RWPE1 (cell line): Measurements from ENCODE around the gene TNFRSF1A.

Experiments
- CTCF ChIA-PET: fragments of 350-600 bp; sonication (Branson Sonifier 250); formaldehyde crosslinking; extraction: SDS; loops from one replicate; lab custom pipeline; 2021; lab: Yijun Ruan, JAX
- POLR2A ChIA-PET: fragments of 400-600 bp; formaldehyde crosslinking; extraction: SDS; loops from one replicate; lab custom pipeline; 2020; ENCODE audit warnings: antibody characterized with exemption; ENCODE audit not compliant: low non-redundant PET; lab: Yijun Ruan, JAX
- DNase-seq: peaks from one replicate; pipeline ENCODE4 v3.0.0; 2012; ENCODE audit warnings: low spot score
- H3K27ac ChIP-seq: fragments of 450-650 bp; 2 replicates; pipeline ENCODE4 v1.5.1; 2017
- CTCF ChIP-seq: fragments of 450-650 bp; conservative IDR thresholded peaks from 2 replicates; pipeline ENCODE4 v1.5.1; 2017; ENCODE audit warnings: low read depth, mild to moderate bottlenecking

Gene TNFRSF1A

GRCh38 chr12:6370576-6370935 is 28.7 kb upstream of the TNFRSF1A start:
- ChIA-PET POLR2A (interaction anchor here (0.6 to 1.8 kb wide), 2 partner anchors 29 to 34 kb away, joined by 3 to 5 read pairs; partner anchors contain the start of gene TNFRSF1A), CTCF (interaction anchor here (0.6 kb wide), 1 partner anchor 15 kb away, joined by 3 read pairs; no protein-coding TSS in a partner anchor)
- DNase-seq, result no peak
- no peak for TF ChIP-seq CTCF
- peak overlapping the region; percentile 99 for H3K27ac ChIP-seq

- ChIA-PET POLR2A (interaction anchor here (0.8 to 1.8 kb wide), 2 partner anchors 9 to 29 kb away, joined by 4 to 5 read pairs; partner anchors contain the start of gene TNFRSF1A), CTCF (no interaction called here)
- no peak for DNase-seq
- H3K27ac ChIP-seq, result peak overlapping the region; percentile 99
- TF ChIP-seq CTCF, result no peak
Measured at GRCh38 chr12:6369916-6370575, 28.2 kb upstream of the TNFRSF1A start.

- H3K27ac ChIP-seq, result peak overlapping the region; percentile 99
- no peak for TF ChIP-seq CTCF
- POLR2A ChIA-PET, result interaction anchor here (0.8 kb wide), 1 partner anchor 8 kb away, joined by 4 read pairs; no protein-coding TSS in a partner anchor
Measured at GRCh38 chr12:6368906-6369525, 27.1 kb upstream of the TNFRSF1A start.

GRCh38 chr12:6367969-6368892 is 26.4 kb upstream of the TNFRSF1A start:
- no peak for TF ChIP-seq CTCF
- DNase-seq, result no peak
- POLR2A ChIA-PET, result interaction anchor here (0.7 kb wide), 1 partner anchor 10 kb away, joined by 3 read pairs; no protein-coding TSS in a partner anchor
- CTCF ChIA-PET, result interaction anchor here (0.7 to 0.9 kb wide), 3 partner anchors 33 to 380 kb away, joined by 3 to 4 read pairs (median 3); no protein-coding TSS in a partner anchor
- peak overlapping the region; percentile 99 for H3K27ac ChIP-seq

More at GRCh38 chr12:6368906-6369525, 27.1 kb upstream of the TNFRSF1A start:
- DNase-seq, result no peak
- CTCF ChIA-PET, result interaction anchor here (0.7 kb wide), 1 partner anchor 34 kb away, joined by 4 read pairs; no protein-coding TSS in a partner anchor

GRCh38 chr12:6367065-6367968 is 25.4 kb upstream of the TNFRSF1A start:
- ChIA-PET POLR2A (interaction anchor here (0.7 kb wide), 1 partner anchor 9 kb away, joined by 3 read pairs; no protein-coding TSS in a partner anchor), CTCF (interaction anchor here (0.7 to 0.9 kb wide), 3 partner anchors 22 to 379 kb away, joined by 3 read pairs; no protein-coding TSS in a partner anchor)
- TF ChIP-seq CTCF, result no peak
- no peak for DNase-seq
- peak overlapping the region; percentile 99 for H3K27ac ChIP-seq
